T-cell (primary cell): ENCODE data around the gene FADD. TPM values are rescaled to one million over a fixed set of nuclear protein-coding genes. Genes with fewer than 3 reads are reported as not detected.

Experiments used
- ATAC-seq, 4 experiments: fragments of 200-7000 bp in 3 of 4; fragments of 150-1000 bp in 1 of 4; cut with Tn5 transposase; replicated peaks in 1 of 4; 1 replicate in 3 of 4; 2 replicates in 1 of 4; pipeline ENCODE4 v1.10.0; 2021; ENCODE audit warnings: moderate library complexity in 3 of 4, mild to moderate bottlenecking in 2 of 4, moderate number of reproducible peaks in 1 of 4
- CTCF ChIA-PET, 2 donors: fragments of 300-600 bp; sonication (Branson Sonifier 250); formaldehyde crosslinking; loops; one replicate each; lab custom pipeline; 2022; ENCODE audit warnings: antibody characterized with exemption in 2 of 2; lab: Charles Lee
- POLR2A ChIA-PET, 2 donors: fragments of 300-600 bp; sonication (Branson Sonifier 250); formaldehyde crosslinking; loops; one replicate each; lab custom pipeline; 2022; ENCODE audit warnings: antibody characterized with exemption in 2 of 2; lab: Charles Lee
- DNase-seq, 35 experiments: peaks; one replicate each; pipeline versions ENCODE4 v3.0.0 to v3.0.0-alpha.2; 2013 to 2023
- H3K27ac ChIP-seq: one replicate; pipeline ENCODE4 v1.5.1; 2013; ENCODE audit warnings: low read length
- H3K27me3 ChIP-seq, 2 experiments: replicated peaks in 1 of 2; 1 replicate in 1 of 2; 2 replicates in 1 of 2; pipeline versions ENCODE4 v1.6.1 to v1.7.0; 2013; ENCODE audit warnings: low read length in 1 of 2, mixed read lengths in 1 of 2; ENCODE audit not compliant: control insufficient read depth in 2 of 2, insufficient read depth in 2 of 2; ENCODE audit errors: extremely low read depth in 1 of 2
- H3K36me3 ChIP-seq, 2 donors: 1 replicate in 1 of 2; 2 replicates in 1 of 2; pipeline versions ENCODE4 v1.6.1 to v1.7.0; 2013; ENCODE audit warnings: low read length in 1 of 2; ENCODE audit not compliant: control insufficient read depth in 2 of 2, insufficient read depth in 1 of 2; ENCODE audit errors: extremely low read depth in 1 of 2
- H3K4me1 ChIP-seq, 2 experiments: 1 replicate in 1 of 2; 2 replicates in 1 of 2; pipeline versions ENCODE4 v1.6.1 to v1.7.0; 2013; ENCODE audit warnings: low read length in 2 of 2, mixed read lengths in 1 of 2; ENCODE audit not compliant: insufficient read depth in 2 of 2, control insufficient read depth in 1 of 2; ENCODE audit errors: extremely low read depth in 1 of 2
- H3K4me3 ChIP-seq, 2 donors: 1 replicate in 1 of 2; 2 replicates in 1 of 2; pipeline versions ENCODE4 v1.5.1 to v1.7.0; 2013; ENCODE audit warnings: mild to moderate bottlenecking in 2 of 2, low read length in 1 of 2, moderate library complexity in 1 of 2; ENCODE audit not compliant: control insufficient read depth in 1 of 2; ENCODE audit errors: extremely low read depth in 1 of 2
- H3K9me3 ChIP-seq: 2 replicates; pipeline ENCODE4 v1.7.0; 2013
- H3K27ac Mint-ChIP-seq, 2 donors: one replicate each; pipeline ENCODE4 v1.8.0; 2020 to 2021; ENCODE audit warnings: mild to moderate bottlenecking in 2 of 2, mixed read lengths in 2 of 2
- H3K27me3 Mint-ChIP-seq, 2 donors: one replicate each; pipeline ENCODE4 v1.8.0; 2021 to 2022; ENCODE audit warnings: mixed read lengths in 2 of 2
- H3K36me3 Mint-ChIP-seq: one replicate; pipeline ENCODE4 v1.8.0; 2021; ENCODE audit warnings: mixed read lengths
- H3K4me1 Mint-ChIP-seq, 3 donors: one replicate each; pipeline ENCODE4 v1.8.0; 2020 to 2022; ENCODE audit warnings: mixed read lengths in 3 of 3, mild to moderate bottlenecking in 1 of 3
- H3K4me3 Mint-ChIP-seq, 3 donors: one replicate each; pipeline ENCODE4 v1.8.0; 2020 to 2022; ENCODE audit warnings: mild to moderate bottlenecking in 3 of 3, mixed read lengths in 3 of 3, moderate library complexity in 3 of 3
- H3K9me3 Mint-ChIP-seq, 3 donors: one replicate each; pipeline ENCODE4 v1.8.0; 2020 to 2022; ENCODE audit warnings: mixed read lengths in 3 of 3
- WGBS: methylation state at CpG from one replicate; pipeline ENCODE4 v1.1.5; 2013; ENCODE audit warnings: missing lambda C conversion rate; ENCODE audit not compliant: insufficient coverage; 5-methylcytosine and 5-hydroxymethylcytosine counted together
- total RNA-seq, 35 experiments: library from RNA in 6 of 35; stranded (reverse) in 6 of 35; fragments of 120-200 nt in 1 of 35; gene quantifications; one replicate each; pipeline versions ENCODE4 v1.2.1 to v1.2.4 and lab custom pipeline; 2013 to 2026

The FADD gene
- total RNA-seq, 5 donors from 2014 or later (not counting 1 experiment from before 2014, with no cell fraction given) = 8.4 to 53.9 (median 50.8) TPM

DNA sequence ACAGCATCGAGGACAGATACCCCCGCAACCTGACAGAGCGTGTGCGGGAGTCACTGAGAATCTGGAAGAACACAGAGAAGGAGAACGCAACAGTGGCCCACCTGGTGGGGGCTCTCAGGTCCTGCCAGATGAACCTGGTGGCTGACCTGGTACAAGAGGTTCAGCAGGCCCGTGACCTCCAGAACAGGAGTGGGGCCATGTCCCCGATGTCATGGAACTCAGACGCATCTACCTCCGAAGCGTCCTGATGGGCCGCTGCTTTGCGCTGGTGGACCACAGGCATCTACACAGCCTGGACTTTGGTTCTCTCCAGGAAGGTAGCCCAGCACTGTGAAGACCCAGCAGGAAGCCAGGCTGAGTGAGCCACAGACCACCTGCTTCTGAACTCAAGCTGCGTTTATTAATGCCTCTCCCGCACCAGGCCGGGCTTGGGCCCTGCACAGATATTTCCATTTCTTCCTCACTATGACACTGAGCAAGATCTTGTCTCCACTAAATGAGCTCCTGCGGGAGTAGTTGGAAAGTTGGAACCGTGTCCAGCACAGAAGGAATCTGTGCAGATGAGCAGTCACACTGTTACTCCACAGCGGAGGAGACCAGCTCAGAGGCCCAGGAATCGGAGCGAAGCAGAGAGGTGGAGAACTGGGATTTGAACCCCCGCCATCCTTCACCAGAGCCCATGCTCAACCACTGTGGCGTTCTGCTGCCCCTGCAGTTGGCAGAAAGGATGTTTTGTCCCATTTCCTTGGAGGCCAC is 3.3 kb downstream of the FADD start:
- Mint-ChIP-seq H3K4me1 (peaks cover 63 to 67% (median 64%) of the 10 kb centered on the region in 3 donors), H3K36me3 (peaks cover 40% of the 10 kb centered on the region)
- POLR2A ChIA-PET = no interaction called here

DNA sequence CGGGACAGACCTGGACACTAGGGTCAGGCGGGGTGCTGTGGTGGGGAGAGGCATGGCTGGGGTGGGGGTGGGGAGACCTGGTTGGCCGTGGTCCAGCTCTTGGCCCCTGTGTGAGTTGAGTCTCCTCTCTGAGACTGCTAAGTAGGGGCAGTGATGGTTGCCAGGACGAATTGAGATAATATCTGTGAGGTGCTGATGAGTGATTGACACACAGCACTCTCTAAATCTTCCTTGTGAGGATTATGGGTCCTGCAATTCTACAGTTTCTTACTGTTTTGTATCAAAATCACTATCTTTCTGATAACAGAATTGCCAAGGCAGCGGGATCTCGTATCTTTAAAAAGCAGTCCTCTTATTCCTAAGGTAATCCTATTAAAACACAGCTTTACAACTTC is 3.9 kb downstream of the FADD start:
- H3K4me3 ChIP-seq = no peak overlapping the region
- ATAC-seq = no peak
- ChIA-PET POLR2A (interaction anchor here in 1 of 2 donors (0.6 kb wide), 1 partner anchor 901 kb away, joined by 3 read pairs; no protein-coding TSS in a partner anchor), CTCF (interaction anchor here in 1 of 2 donors (0.5 kb wide), 1 partner anchor 61 kb away, joined by 3 read pairs; no protein-coding TSS in a partner anchor)
- H3K4me1 Mint-ChIP-seq = peaks cover 63 to 67% (median 64%) of the 10 kb centered on the region in 3 donors
- H3K36me3 Mint-ChIP-seq = peaks cover 40% of the 10 kb centered on the region
- 100% methylated on average over 2 of the region's 6 CpGs for WGBS
- no peaks in the 10 kb centered on the region for H3K27me3 Mint-ChIP-seq
- no peaks in the 10 kb centered on the region for H3K27me3 ChIP-seq
- peaks cover 14 to 46% of the 10 kb centered on the region in 2 donors for H3K36me3 ChIP-seq
- H3K27ac Mint-ChIP-seq = no peak overlapping the region
- no peaks in the 10 kb centered on the region for H3K9me3 Mint-ChIP-seq
- H3K4me1 ChIP-seq = peaks cover 15 to 53% of the 10 kb centered on the region in 2 experiments
- no peak overlapping the region for H3K27ac ChIP-seq
- H3K9me3 ChIP-seq = no peaks in the 10 kb centered on the region
- DNase-seq = no peak
- H3K4me3 Mint-ChIP-seq = no peak overlapping the region

More for the DNA sequence above, 3.3 kb downstream of the FADD start:
- no peak overlapping the region for H3K4me3 ChIP-seq
- Mint-ChIP-seq H3K27me3 (no peaks in the 10 kb centered on the region), H3K27ac (peak overlapping the region; percentile 24 to 97), H3K9me3 (no peaks in the 10 kb centered on the region), H3K4me3 (peak overlapping the region; percentile 88 to 97 (median 94))
- CTCF ChIA-PET = no interaction called here
- no peaks in the 10 kb centered on the region for H3K27me3 ChIP-seq
- peaks cover 15 to 53% of the 10 kb centered on the region in 2 experiments for H3K4me1 ChIP-seq
- ATAC-seq (no peak), DNase-seq (no peak)
- WGBS = 98% methylated on average over 15 of the region's 22 CpGs
- H3K27ac ChIP-seq = no peak overlapping the region
- H3K36me3 ChIP-seq = peaks cover 14 to 46% of the 10 kb centered on the region in 2 donors
- no peaks in the 10 kb centered on the region for H3K9me3 ChIP-seq

DNA sequence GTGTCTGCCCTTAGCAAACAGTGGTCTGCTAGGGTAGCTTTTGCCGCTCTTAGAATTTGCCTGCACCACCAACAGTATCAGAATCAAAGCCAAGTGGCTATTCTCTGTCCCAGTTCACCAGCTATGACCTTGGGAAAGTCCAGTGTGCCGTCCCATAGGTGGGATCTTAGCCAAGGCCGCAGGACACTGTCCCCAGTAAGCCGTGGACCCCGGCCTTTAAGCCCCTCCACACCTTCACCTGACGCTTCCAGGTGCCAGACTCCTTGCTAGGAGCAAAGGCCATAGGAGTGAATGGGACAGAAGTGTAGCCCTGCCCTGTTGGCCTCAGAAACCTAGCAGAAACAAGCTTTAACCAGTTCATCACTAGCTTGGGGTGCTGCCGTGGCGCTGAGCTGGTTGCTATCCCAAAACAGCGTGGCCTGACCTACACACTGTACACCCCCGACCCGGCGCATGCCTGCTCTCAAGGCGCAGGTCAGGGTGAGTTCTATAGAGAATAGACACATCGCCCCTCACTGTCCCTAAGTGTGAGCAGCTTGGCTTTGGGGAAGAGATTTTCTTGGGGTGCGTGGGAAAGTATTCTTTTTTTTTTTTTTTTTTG is 4.5 kb downstream of the FADD start:
- H3K36me3 ChIP-seq = peaks cover 14 to 46% of the 10 kb centered on the region in 2 donors
- ChIA-PET CTCF (interaction anchor here in 1 of 2 donors (0.5 kb wide), 1 partner anchor 60 kb away, joined by 3 read pairs; no protein-coding TSS in a partner anchor), POLR2A (interaction anchor here (0.5 to 0.6 kb wide), 2 partner anchors 902 to 1747 kb away, joined by 3 to 4 read pairs; partner anchors contain the start of gene PPP6R3 (in 1 of the 2))
- no peaks in the 10 kb centered on the region for H3K9me3 ChIP-seq
- Mint-ChIP-seq H3K4me3 (no peak overlapping the region), H3K27ac (no peak overlapping the region), H3K4me1 (peaks cover 60 to 65% (median 60%) of the 10 kb centered on the region in 3 donors), H3K27me3 (no peaks in the 10 kb centered on the region), H3K36me3 (peaks cover 40% of the 10 kb centered on the region), H3K9me3 (no peaks in the 10 kb centered on the region)
- peaks cover 15 to 47% of the 10 kb centered on the region in 2 experiments for H3K4me1 ChIP-seq
- no peak for ATAC-seq
- no peaks in the 10 kb centered on the region for H3K27me3 ChIP-seq
- no peak overlapping the region for H3K4me3 ChIP-seq
- no peak for DNase-seq
- no peak overlapping the region for H3K27ac ChIP-seq
- WGBS = no CpG with 5 or more reads among the region's 15 CpGs

- CTCF ChIA-PET = interaction anchor here in 1 of 2 donors (0.6 kb wide), 1 partner anchor 12 kb away, joined by 4 read pairs; no protein-coding TSS in a partner anchor
- H3K36me3 ChIP-seq = peaks cover 14 to 46% of the 10 kb centered on the region in 2 donors
- POLR2A ChIA-PET = no interaction called here
- no peak for DNase-seq
- no peak overlapping the region for H3K27ac ChIP-seq
- no peak for ATAC-seq
- Mint-ChIP-seq H3K27me3 (no peaks in the 10 kb centered on the region), H3K9me3 (no peaks in the 10 kb centered on the region), H3K4me3 (no peak overlapping the region), H3K36me3 (peaks cover 38% of the 10 kb centered on the region), H3K27ac (no peak overlapping the region), H3K4me1 (peaks cover 53 to 54% (median 53%) of the 10 kb centered on the region in 3 donors)
- peaks cover 9 to 38% of the 10 kb centered on the region in 2 experiments for H3K4me1 ChIP-seq
- H3K4me3 ChIP-seq = no peak overlapping the region
- no peaks in the 10 kb centered on the region for H3K9me3 ChIP-seq
- no peaks in the 10 kb centered on the region for H3K27me3 ChIP-seq
- no CpG with 5 or more reads among the region's 6 CpGs for WGBS
Observed at GRCh38 chr11:70209391-70209912, 6.4 kb downstream of the FADD start.

DNA sequence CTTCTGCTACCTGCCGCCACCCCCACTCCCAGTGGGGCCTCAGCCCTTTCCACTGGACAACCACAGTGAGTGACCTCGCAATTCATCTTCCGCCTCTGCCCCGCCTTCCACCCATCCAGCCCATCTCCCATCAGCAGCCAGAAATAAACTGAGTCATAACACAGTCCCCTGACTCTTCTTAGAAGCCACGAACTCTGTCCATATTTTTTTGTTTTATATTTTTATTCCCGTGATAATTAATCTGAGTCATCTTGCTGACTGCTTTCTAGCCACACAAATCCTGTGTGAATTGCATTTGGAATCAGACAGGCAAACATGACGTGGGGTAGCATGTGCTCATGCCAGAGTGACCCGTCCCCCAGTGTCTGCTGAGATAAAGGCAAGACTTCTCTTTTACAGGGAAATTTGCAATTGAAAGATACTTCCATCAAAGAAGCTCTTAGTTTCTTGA is 7.0 kb downstream of the FADD start:
- ChIA-PET CTCF (no interaction called here), POLR2A (no interaction called here)
- H3K36me3 ChIP-seq = peaks cover 14 to 44% of the 10 kb centered on the region in 2 donors
- H3K27me3 Mint-ChIP-seq = no peaks in the 10 kb centered on the region
- no peaks in the 10 kb centered on the region for H3K9me3 ChIP-seq
- no peak overlapping the region for H3K4me3 Mint-ChIP-seq
- peaks cover 46 to 48% (median 47%) of the 10 kb centered on the region in 3 donors for H3K4me1 Mint-ChIP-seq
- DNase-seq (no peak), ATAC-seq (no peak)
- H3K27me3 ChIP-seq = no peaks in the 10 kb centered on the region
- H3K27ac ChIP-seq = no peak overlapping the region
- H3K9me3 Mint-ChIP-seq = no peaks in the 10 kb centered on the region
- peaks cover 32% of the 10 kb centered on the region for H3K36me3 Mint-ChIP-seq
- 100% methylated on average over 2 of the region's 8 CpGs for WGBS
- H3K27ac Mint-ChIP-seq = peak overlapping the region; percentile 60 to 82
- H3K4me1 ChIP-seq = peaks cover 5 to 31% of the 10 kb centered on the region in 2 experiments
- no peak overlapping the region for H3K4me3 ChIP-seq

GRCh38 chr11:70210530-70210929 is 7.4 kb downstream of the FADD start:
- Histone ChIP-seq H3K27me3 (no peaks in the 10 kb centered on the region), H3K9me3 (no peaks in the 10 kb centered on the region), H3K4me1 (peaks cover 1 to 27% of the 10 kb centered on the region in 2 experiments), H3K36me3 (peaks cover 12 to 39% of the 10 kb centered on the region in 2 donors), H3K27ac (no peak overlapping the region), H3K4me3 (no peak overlapping the region)
- no peaks in the 10 kb centered on the region for H3K27me3 Mint-ChIP-seq
- ChIA-PET POLR2A (no interaction called here), CTCF (no interaction called here)
- H3K36me3 Mint-ChIP-seq = peaks cover 32% of the 10 kb centered on the region
- DNase-seq (no peak), ATAC-seq (no peak)
- peaks cover 42 to 43% (median 42%) of the 10 kb centered on the region in 3 donors for H3K4me1 Mint-ChIP-seq
- H3K9me3 Mint-ChIP-seq = no peaks in the 10 kb centered on the region
- H3K27ac Mint-ChIP-seq = no peak overlapping the region
- H3K4me3 Mint-ChIP-seq = no peak overlapping the region
- WGBS = no CpG with 5 or more reads among the region's 5 CpGs
